ENCODE data around the gene LRRFIP2.
A peak's percentile ranks its signal among the peaks of the same experiment; 100 is the strongest.
"Not testable (repeated sequence)": the region's sequence is repeated elsewhere in the genome, so short reads cannot be mapped to it uniquely, and the experiment has no call there.

LRRFIP2 gene

GRCh38 chr3:37183976-37184375 is 9.6 kb upstream of the LRRFIP2 start:
- no peak for DNase-seq (ENCODE audit: low spot score)

DNA sequence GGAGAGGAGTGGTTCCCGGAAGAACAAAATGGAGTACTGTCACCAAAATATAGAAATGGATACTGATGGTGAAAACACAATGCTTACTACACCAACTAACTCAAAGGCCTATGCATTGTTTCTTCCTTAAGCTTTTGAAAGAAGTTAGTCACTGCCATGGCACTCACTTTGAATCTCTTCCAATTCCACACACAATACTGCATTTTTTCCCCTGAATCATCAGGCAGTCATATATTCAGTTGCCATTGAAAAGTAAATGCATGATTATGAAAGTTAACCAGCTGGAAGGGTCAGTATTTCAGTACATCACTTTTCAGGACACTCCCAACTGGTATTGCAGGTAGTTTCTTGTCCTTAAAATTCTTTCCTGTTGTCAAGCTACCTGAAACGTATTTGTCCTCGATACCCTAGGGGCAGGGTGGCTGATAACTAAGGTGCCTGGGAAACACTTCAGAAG is 9.0 kb upstream of the LRRFIP2 start:
- DNase-seq (ENCODE audit: low spot score): no peak

- no peak for DNase-seq (ENCODE audit: low spot score)
Observed at GRCh38 chr3:37182816-37183215, 8.4 kb upstream of the LRRFIP2 start.

DNA sequence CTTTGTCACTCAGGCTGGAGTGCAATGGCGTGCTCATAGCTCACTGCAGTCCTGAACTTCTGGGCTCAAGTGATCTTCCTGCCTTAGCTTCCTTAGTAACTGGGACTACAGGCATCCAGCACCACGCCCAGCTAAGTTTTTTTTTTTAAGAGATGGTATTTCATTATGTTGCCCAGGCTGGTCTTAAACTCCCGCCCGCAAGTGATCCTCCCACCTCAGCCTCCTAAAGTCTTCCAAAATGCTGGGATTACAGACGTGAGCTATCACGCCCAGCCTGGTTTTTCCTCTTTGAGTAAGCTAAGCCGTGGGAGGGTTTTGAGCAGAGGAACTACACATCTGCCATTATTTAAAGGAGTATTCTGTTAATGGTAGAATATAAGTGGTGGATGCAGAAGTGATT is 7.4 kb upstream of the LRRFIP2 start:
- DNase-seq (ENCODE audit: low spot score): no peak

GRCh38 chr3:37179144-37179967 is 5.0 kb upstream of the LRRFIP2 start:
- no peak for DNase-seq (ENCODE audit: low spot score)

- no peak for DNase-seq (ENCODE audit: low spot score)
Observed at GRCh38 chr3:37173806-37174205, 576 bp downstream of the LRRFIP2 start.

DNA sequence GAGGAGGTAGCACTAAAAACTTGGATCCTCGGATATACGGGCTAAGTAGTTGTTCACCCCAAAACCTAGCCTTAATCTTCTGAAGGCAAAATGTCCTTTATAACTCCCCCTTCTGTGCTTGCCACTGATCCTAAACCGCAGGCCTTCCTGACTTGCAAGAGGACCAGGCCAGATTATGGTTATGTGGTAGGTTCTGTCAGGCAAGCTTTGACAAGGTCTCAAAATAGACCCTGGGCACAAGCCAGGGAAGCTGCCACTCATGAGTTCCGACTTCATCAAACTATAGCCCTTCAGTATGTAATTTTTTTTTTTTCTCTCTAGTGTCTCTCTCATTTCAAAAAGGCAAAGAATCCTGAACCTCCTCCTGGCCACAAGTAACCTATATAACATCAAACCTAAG is 3.2 kb downstream of the LRRFIP2 start:
- no peak for DNase-seq (ENCODE audit: low spot score)

DNA sequence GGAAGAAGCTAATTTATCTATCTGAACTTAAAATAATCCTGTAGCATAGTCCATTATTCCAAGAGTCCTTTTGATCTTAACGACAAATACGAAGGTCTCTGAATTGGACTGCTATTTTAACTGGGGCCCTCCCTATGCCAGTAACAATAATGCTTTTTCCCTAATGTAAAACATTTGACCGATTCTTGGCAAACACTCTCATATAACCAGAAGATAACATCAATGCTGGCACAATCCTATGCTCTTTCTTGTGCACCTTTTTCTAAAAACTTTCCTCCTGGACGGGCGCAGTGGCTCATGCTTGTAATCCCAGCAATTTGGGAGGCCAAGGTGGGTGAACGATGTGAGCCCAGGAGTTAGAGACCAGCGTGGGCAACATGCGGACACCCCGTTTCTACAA is 3.9 kb downstream of the LRRFIP2 start:
- no peak for DNase-seq (ENCODE audit: low spot score)

DNA sequence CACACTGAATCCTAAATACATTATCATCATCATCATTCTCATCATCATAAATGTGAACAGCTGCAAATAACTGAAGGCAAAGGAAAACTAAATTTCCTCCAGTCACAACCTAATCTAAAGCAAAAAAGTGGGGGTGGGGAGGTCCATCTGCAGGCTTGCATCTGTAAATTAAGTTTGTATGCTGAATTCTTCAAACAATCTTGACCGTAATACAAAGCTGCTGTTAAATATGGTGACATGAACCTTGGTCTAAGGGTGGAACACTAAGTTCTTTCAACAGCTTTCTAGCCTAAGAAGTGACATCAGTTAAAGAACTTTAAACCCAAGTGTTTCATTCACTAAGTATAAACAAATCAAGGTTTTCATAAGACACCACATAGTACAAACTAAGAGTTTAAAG is 4.3 kb downstream of the LRRFIP2 start:
- DNase-seq (ENCODE audit: low spot score): no peak

- DNase-seq (ENCODE audit: low spot score): no peak
Observed at GRCh38 chr3:37168896-37169295, 5.5 kb downstream of the LRRFIP2 start.

GRCh38 chr3:37163262-37164015 is 10.9 kb downstream of the LRRFIP2 start:
- DNase-seq (ENCODE audit: low spot score): no peak

DNA sequence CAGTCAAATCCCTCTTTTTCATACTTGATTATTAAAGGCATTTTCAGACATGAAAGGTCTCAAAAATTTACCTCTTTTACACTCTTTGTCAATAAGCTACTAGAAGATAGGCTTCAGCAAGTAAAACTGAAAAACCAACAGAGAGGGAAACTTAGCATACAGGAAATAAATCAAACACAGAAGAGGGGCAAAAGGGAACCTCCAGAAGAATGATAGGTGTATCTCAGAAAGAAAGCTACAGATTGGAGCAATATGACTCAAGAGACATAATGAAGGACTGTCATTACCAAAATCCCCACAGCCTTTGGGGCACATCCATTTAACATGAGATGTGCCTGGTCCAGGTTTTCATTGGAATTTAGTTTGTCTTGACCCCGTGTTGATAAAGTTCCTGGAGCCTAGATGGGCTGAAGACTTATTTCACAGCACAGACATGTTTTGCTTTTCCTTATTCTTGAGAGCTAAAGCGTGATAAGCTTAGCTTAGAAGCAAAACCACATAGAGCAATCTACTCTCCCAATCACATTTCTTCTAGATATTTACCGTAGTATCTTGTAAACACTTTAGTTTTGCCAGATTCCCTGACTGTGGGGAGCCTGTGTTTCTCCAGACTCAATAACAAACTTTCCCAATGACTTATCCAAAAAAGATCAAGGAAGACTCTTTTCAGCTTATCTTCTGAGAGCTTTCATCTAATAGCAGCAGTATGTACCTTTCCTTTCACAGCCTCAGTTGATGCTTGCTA is 11.7 kb downstream of the LRRFIP2 start:
- DNase-seq (ENCODE audit: low spot score): no peak

GRCh38 chr3:37161351-37161750 is 13.0 kb downstream of the LRRFIP2 start:
- no peak for DNase-seq (ENCODE audit: low spot score)

- no peak for DNase-seq (ENCODE audit: low spot score)
Observed at GRCh38 chr3:37155782-37156181, 18.6 kb downstream of the LRRFIP2 start.

DNA sequence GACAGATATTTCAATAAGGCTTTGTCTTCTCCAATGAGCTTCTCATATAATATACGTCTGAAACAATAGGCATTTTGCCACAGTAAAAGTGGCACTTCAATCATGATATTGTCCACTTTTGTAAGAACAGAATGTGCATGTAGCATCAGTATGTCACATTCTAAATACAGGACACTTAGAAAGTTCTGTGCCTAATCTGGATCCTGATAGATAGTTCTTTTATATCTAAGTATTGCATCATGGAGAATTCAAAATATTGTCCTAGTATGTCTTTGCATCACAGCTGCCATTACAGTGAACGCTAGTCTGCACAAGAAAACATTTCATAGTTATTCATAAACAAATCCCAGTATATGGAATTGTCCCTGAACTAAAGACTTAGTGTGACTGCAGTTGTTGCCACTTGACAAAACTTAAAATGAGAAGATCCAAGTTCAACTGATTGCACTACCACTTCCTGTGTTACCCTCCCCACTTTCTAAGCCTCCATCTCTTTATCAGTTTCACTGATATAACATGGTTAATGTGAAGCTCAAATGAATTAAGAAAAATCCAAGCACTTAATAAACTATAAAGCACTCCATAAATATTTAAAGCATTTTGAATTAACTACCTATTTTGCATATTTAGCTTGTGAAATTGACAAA is 19.6 kb downstream of the LRRFIP2 start:
- DNase-seq (ENCODE audit: low spot score): no peak

DNA sequence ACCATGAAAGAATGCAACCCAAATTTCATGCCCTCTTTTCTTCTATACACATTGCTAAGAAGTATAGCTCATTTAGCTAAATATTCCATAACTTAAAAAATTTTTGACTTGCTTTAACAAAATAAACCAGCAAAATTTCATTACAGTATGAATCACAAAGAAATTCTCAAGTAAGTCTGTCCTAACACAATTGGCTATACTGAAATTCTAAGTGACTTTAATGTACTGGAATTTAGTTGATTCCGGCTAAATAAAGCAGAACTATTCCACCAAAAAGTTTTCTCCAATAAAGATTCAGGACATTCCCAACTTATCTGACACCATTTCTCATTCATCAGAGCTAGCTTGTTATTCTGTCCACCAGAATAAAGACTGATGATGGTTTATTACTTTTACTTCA is 23.8 kb downstream of the LRRFIP2 start:
- DNase-seq (ENCODE audit: low spot score): no peak

DNA sequence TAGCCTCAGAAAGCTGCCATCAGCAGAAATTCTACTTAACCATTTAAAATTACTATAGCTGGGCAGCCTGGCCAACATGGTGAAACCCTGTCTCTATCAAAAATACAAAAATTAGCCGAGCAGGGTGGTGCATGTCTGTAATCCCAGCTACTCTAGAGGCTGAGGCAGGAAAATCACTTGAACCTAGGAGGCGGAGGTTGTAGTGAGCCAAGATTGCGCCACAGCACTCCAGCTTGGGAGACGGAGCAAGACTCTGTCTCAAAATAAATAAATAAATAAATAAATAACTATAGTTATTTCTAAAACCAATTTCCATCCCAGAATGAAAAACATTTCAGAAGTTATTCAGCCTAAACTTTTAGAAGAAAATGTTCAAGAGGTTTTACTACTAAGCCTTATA is 25.1 kb downstream of the LRRFIP2 start:
- no peak for DNase-seq (ENCODE audit: low spot score)

DNA sequence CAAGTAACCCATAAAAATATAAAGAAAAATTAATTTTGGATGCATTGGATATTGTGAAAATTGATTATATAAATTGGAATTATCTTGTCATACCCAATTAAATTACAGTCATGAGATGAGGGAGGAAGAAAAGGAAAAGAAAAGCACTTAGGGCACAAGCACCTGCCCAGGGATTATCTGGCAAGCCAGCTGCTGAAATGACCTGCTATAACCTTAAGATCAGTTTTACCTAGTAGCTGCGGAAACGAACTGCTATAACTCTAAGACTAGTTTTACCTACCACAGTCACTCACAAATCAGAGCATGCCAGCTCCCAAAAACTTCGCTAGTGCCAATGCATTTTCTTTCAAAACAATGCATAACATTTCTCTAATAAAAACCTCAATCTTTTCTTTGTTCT is 26.2 kb downstream of the LRRFIP2 start:
- DNase-seq (ENCODE audit: low spot score): no peak

GRCh38 chr3:37147666-37148065 is 26.7 kb downstream of the LRRFIP2 start:
- DNase-seq (ENCODE audit: low spot score): no peak

- DNase-seq (ENCODE audit: low spot score): not testable (repeated sequence)
Observed at GRCh38 chr3:37146927-37147326, 27.5 kb downstream of the LRRFIP2 start.

DNA sequence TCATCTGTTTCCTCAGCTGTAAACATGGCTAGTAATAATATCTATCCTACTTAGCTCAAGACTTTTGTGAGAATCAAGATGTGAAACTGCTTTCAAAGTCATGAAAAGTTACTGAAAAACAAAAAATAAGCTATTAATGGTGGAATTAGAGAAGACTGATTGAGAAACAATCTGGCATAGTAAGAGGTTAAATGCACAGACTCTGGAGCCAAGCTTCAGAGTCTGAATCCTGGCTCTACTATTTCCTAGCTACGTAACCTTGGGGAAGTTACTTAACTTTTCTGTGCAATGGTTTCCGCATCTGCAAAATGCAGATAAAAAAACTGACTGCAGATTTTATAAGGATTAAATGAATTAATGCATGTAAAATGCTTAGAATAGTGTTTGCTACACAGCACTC is 28.8 kb downstream of the LRRFIP2 start:
- no peak for DNase-seq (ENCODE audit: low spot score)

GRCh38 chr3:37144806-37145205 is 29.6 kb downstream of the LRRFIP2 start:
- peak; percentile 24 for DNase-seq (ENCODE audit: low spot score)
